Neural cell (in vitro differentiated cells): Measurements from ENCODE around the gene CACNA1I. TPM values are rescaled to one million over a fixed set of nuclear protein-coding genes. Genes with fewer than 3 reads are reported as not detected.

Experiments used
- H2AFZ ChIP-seq: fragments of 200-600, 300-800 bp; sonication (generic), shearing (Covaris generic); 2 replicates; pipeline ENCODE4 v1.6.0; 2014; ENCODE audit warnings: low read depth, mild to moderate bottlenecking, antibody characterized with exemption, low read length, moderate library complexity
- H3F3A ChIP-seq: fragments of 200-600 bp; shearing (Covaris generic); 2 replicates; pipeline ENCODE4 v1.6.1; 2016; ENCODE audit warnings: mild to moderate bottlenecking, moderate library complexity, mixed read lengths, antibody characterized with exemption, low read length; ENCODE audit not compliant: insufficient read depth, poor library complexity, severe bottlenecking
- H3K27ac ChIP-seq: fragments of 200-600, 300-800 bp; sonication (generic), shearing (Covaris generic); 2 replicates; pipeline ENCODE4 v1.5.1; 2014; ENCODE audit warnings: mild to moderate bottlenecking, low read length, moderate library complexity
- H3K27me3 ChIP-seq: fragments of 300-800, 200-600 bp; sonication (generic), shearing (Covaris generic); 2 replicates; pipeline ENCODE4 v1.6.0; 2014; ENCODE audit warnings: mild to moderate bottlenecking, low read depth, low read length, moderate library complexity; ENCODE audit not compliant: insufficient read depth
- H3K36me3 ChIP-seq: fragments of 300-800, 200-600 bp; sonication (generic), shearing (Covaris generic); 2 replicates; pipeline ENCODE4 v1.5.1; 2014; ENCODE audit warnings: mild to moderate bottlenecking, antibody characterized with exemption, low read length, moderate library complexity; ENCODE audit not compliant: insufficient read depth
- H3K4me2 ChIP-seq: fragments of 300-800, 200-600 bp; sonication (generic), shearing (Covaris generic); 2 replicates; pipeline ENCODE4 v1.6.0; 2014; ENCODE audit warnings: mild to moderate bottlenecking, low read length
- H3K4me3 ChIP-seq: fragments of 300-800, 200-600 bp; sonication (generic), shearing (Covaris generic); 2 replicates; pipeline ENCODE4 v1.5.1; 2014; ENCODE audit warnings: mild to moderate bottlenecking, low read length, moderate library complexity
- H3K79me2 ChIP-seq: fragments of 200-600 bp; shearing (Covaris generic); replicated peaks from 2 replicates; pipeline ENCODE4 v1.6.0; 2014; ENCODE audit warnings: mild to moderate bottlenecking, low read length, moderate library complexity; ENCODE audit not compliant: insufficient read depth
- H3K9ac ChIP-seq: fragments of 300-800, 200-600 bp; sonication (generic), shearing (Covaris generic); 2 replicates; pipeline ENCODE4 v1.6.1; 2016; ENCODE audit warnings: mild to moderate bottlenecking, low read length, mixed read lengths
- H3K9me2 ChIP-seq: fragments of 200-600 bp; shearing (Covaris generic); 2 replicates; pipeline ENCODE4 v1.6.1; 2016; ENCODE audit warnings: mild to moderate bottlenecking, low read length, mixed read lengths; ENCODE audit not compliant: insufficient read depth
- H3K9me3 ChIP-seq: fragments of 200-600, 300-800 bp; sonication (generic), shearing (Covaris generic); 2 replicates; pipeline ENCODE4 v1.6.1; 2016; ENCODE audit warnings: mild to moderate bottlenecking, mixed run types, low read length, moderate library complexity, mixed read lengths
- H4K20me1 ChIP-seq: fragments of 200-600 bp; shearing (Covaris generic); 2 replicates; pipeline ENCODE4 v1.6.1; 2016; ENCODE audit warnings: mild to moderate bottlenecking, mixed run types; ENCODE audit not compliant: insufficient read depth
- EP300 ChIP-seq: fragments of 450-650 bp; conservative IDR thresholded peaks from 2 replicates; pipeline ENCODE4 v1.6.1; 2014; ENCODE audit warnings: antibody characterized with exemption, mild to moderate bottlenecking, moderate library complexity; ENCODE audit not compliant: poor library complexity, severe bottlenecking
- EZH2 ChIP-seq: fragments of 200-600, 300-800 bp; shearing (Covaris generic), sonication (generic); IDR thresholded peaks from 2 replicates; pipeline ENCODE4 v1.6.1; 2014; ENCODE audit warnings: antibody characterized with exemption, low read length, borderline replicate concordance, mild to moderate bottlenecking; ENCODE audit not compliant: insufficient read depth, poor library complexity, severe bottlenecking
- MXI1 ChIP-seq: fragments of 450-650 bp; conservative IDR thresholded peaks from 2 replicates; pipeline ENCODE4 v1.6.1; 2014; ENCODE audit warnings: antibody characterized with exemption, mild to moderate bottlenecking; ENCODE audit not compliant: poor library complexity, severe bottlenecking
- POLR2AphosphoS5 ChIP-seq: IDR thresholded peaks from 2 replicates; pipeline ENCODE4 v1.6.1; 2012
- RAD21 ChIP-seq: fragments of 450-650 bp; conservative IDR thresholded peaks from 2 replicates; pipeline ENCODE4 v1.6.1; 2014; ENCODE audit warnings: antibody characterized with exemption, mild to moderate bottlenecking, moderate library complexity
- SMC3 ChIP-seq: fragments of 450-650 bp; conservative IDR thresholded peaks from 2 replicates; pipeline ENCODE4 v1.6.1; 2014; ENCODE audit warnings: antibody characterized with exemption, mild to moderate bottlenecking, moderate library complexity; ENCODE audit not compliant: poor library complexity
- TAF1 ChIP-seq: IDR thresholded peaks from 2 replicates; pipeline ENCODE4 v1.6.1; 2012; ENCODE audit warnings: low read depth
- polyA plus RNA-seq: library from polyadenylated mRNA; depleted of rRNA; stranded (reverse); fragments of >200 nt; gene quantifications from 2 replicates; pipeline ENCODE4 v1.2.3, GENCODE V29; 2014
- TF ChIP-seq, protein P1 (sequence below): IDR thresholded peaks from 2 replicates; pipeline ENCODE4 v1.6.1; 2012; ENCODE audit warnings: borderline replicate concordance
- TF ChIP-seq, protein P2 (sequence below): fragments of 450-650 bp; IDR thresholded peaks from 2 replicates; pipeline ENCODE4 v1.5.1; 2014; ENCODE audit warnings: antibody characterized with exemption, mild to moderate bottlenecking, moderate library complexity; ENCODE audit not compliant: poor library complexity, severe bottlenecking

Gene CACNA1I
- polyA plus RNA-seq, 1 donor from 2014 or later, result 1.9 TPM

- no peak overlapping the region for H3K4me2 ChIP-seq
- no peaks in the 10 kb centered on the region for H3K79me2 ChIP-seq
- no peaks in the 10 kb centered on the region for H4K20me1 ChIP-seq
- H3K9ac ChIP-seq, result no peak overlapping the region
- H3K27me3 ChIP-seq, result peaks cover 13% of the 10 kb centered on the region
- H3K9me2 ChIP-seq, result no peaks in the 10 kb centered on the region
- TF ChIP-seq RAD21 (no peak), EP300 (no peak)
- no peak overlapping the region for H3K27ac ChIP-seq
- H3K36me3 ChIP-seq, result no peaks in the 10 kb centered on the region
- no peaks in the 10 kb centered on the region for H3F3A ChIP-seq
- no peak overlapping the region for H3K4me3 ChIP-seq
- H3K9me3 ChIP-seq, result no peaks in the 10 kb centered on the region
- no peak overlapping the region for H2AFZ ChIP-seq
Measured at GRCh38 chr22:39593066-39593930, 22.7 kb downstream of the CACNA1I start.

- H3K4me2 ChIP-seq, result no peak overlapping the region
- no peak for TF ChIP-seq RAD21
- no peak for TF ChIP-seq SMC3
Measured at GRCh38 chr22:39593931-39594285, 23.4 kb downstream of the CACNA1I start.

DNA sequence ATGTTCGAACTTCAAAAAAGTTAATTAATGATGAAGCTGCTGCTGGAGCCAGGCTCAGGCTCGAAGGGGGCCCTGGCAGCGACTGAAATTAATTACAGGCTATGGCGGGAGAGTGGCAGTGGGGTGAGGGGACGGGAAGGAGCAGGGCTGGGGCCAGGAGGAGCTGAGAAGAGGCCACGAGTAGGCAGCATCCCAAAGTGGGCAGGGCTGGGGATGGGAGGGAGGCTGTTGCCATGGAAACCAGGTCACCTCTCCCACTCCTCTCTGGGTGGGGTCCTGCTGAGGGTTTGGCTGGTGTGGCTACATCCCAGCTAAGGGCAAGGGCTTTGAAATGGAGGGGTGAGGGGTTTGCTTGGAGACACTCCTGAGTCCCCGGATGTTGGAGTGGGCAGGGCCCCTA is 23.9 kb downstream of the CACNA1I start:
- H3F3A ChIP-seq, result no peaks in the 10 kb centered on the region
- H3K9me3 ChIP-seq, result no peaks in the 10 kb centered on the region
- no peak overlapping the region for H3K27ac ChIP-seq
- no peaks in the 10 kb centered on the region for H3K36me3 ChIP-seq
- H3K9me2 ChIP-seq, result no peaks in the 10 kb centered on the region
- TF ChIP-seq EZH2 (no peak), MXI1 (no peak), SMC3 (no peak), EP300 (no peak), RAD21 (no peak), POLR2AphosphoS5 (no peak), TAF1 (no peak)
- TF ChIP-seq, protein P1, sequence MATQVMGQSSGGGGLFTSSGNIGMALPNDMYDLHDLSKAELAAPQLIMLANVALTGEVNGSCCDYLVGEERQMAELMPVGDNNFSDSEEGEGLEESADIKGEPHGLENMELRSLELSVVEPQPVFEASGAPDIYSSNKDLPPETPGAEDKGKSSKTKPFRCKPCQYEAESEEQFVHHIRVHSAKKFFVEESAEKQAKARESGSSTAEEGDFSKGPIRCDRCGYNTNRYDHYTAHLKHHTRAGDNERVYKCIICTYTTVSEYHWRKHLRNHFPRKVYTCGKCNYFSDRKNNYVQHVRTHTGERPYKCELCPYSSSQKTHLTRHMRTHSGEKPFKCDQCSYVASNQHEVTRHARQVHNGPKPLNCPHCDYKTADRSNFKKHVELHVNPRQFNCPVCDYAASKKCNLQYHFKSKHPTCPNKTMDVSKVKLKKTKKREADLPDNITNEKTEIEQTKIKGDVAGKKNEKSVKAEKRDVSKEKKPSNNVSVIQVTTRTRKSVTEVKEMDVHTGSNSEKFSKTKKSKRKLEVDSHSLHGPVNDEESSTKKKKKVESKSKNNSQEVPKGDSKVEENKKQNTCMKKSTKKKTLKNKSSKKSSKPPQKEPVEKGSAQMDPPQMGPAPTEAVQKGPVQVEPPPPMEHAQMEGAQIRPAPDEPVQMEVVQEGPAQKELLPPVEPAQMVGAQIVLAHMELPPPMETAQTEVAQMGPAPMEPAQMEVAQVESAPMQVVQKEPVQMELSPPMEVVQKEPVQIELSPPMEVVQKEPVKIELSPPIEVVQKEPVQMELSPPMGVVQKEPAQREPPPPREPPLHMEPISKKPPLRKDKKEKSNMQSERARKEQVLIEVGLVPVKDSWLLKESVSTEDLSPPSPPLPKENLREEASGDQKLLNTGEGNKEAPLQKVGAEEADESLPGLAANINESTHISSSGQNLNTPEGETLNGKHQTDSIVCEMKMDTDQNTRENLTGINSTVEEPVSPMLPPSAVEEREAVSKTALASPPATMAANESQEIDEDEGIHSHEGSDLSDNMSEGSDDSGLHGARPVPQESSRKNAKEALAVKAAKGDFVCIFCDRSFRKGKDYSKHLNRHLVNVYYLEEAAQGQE, result no peak
- TF ChIP-seq, protein P2, sequence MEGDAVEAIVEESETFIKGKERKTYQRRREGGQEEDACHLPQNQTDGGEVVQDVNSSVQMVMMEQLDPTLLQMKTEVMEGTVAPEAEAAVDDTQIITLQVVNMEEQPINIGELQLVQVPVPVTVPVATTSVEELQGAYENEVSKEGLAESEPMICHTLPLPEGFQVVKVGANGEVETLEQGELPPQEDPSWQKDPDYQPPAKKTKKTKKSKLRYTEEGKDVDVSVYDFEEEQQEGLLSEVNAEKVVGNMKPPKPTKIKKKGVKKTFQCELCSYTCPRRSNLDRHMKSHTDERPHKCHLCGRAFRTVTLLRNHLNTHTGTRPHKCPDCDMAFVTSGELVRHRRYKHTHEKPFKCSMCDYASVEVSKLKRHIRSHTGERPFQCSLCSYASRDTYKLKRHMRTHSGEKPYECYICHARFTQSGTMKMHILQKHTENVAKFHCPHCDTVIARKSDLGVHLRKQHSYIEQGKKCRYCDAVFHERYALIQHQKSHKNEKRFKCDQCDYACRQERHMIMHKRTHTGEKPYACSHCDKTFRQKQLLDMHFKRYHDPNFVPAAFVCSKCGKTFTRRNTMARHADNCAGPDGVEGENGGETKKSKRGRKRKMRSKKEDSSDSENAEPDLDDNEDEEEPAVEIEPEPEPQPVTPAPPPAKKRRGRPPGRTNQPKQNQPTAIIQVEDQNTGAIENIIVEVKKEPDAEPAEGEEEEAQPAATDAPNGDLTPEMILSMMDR, result no peak
- H3K4me2 ChIP-seq, result no peak overlapping the region
- no peak overlapping the region for H3K9ac ChIP-seq
- peaks cover 17% of the 10 kb centered on the region for H3K27me3 ChIP-seq
- no peaks in the 10 kb centered on the region for H4K20me1 ChIP-seq
- no peak overlapping the region for H3K4me3 ChIP-seq
- no peaks in the 10 kb centered on the region for H3K79me2 ChIP-seq
- H2AFZ ChIP-seq, result no peak overlapping the region

More at GRCh38 chr22:39593931-39594285, 23.4 kb downstream of the CACNA1I start:
- Histone ChIP-seq H3K27me3 (peaks cover 17% of the 10 kb centered on the region), H3K36me3 (no peaks in the 10 kb centered on the region), H3K9ac (no peak overlapping the region), H3K79me2 (no peaks in the 10 kb centered on the region), H3K4me3 (no peak overlapping the region), H2AFZ (no peak overlapping the region), H4K20me1 (no peaks in the 10 kb centered on the region), H3K27ac (no peak overlapping the region), H3K9me2 (no peaks in the 10 kb centered on the region), H3K9me3 (no peaks in the 10 kb centered on the region), H3F3A (no peaks in the 10 kb centered on the region)
